ENCODE measurements around the gene GZF1.

Gene GZF1

GRCh38 chr20:23413862-23414422 lies 52.0 kb downstream of the GZF1 start:
- Histone ChIP-seq H3K4me2 (ENCODE audit: low read depth, low read length, poor library complexity, severe bottlenecking) (no peak overlapping the region), H3K36me3 (ENCODE audit: low read length) (no peaks in the 10 kb centered on the region), H3K79me2 (ENCODE audit: insufficient read depth, low read length) (peaks cover 88% of the 10 kb centered on the region), H2AFZ (ENCODE audit: low read depth, low read length, severe bottlenecking) (no peak overlapping the region), H3K4me3 (ENCODE audit: insufficient read depth, low read length, poor library complexity, severe bottlenecking) (no peak overlapping the region), H3F3A (ENCODE audit: insufficient read depth) (no peaks in the 10 kb centered on the region), H3K27me3 (ENCODE audit: low read length) (no peaks in the 10 kb centered on the region), H3K9me3 (ENCODE audit: insufficient read depth, low read length) (no peaks in the 10 kb centered on the region), H3K9ac (ENCODE audit: low read length) (no peak overlapping the region), H4K20me1 (ENCODE audit: low read depth, low read length) (peaks cover 13% of the 10 kb centered on the region; the same call in 1 of the 2 replicates), H3K9me2 (replicated peaks; ENCODE audit: insufficient read depth, low read length) (no peaks in the 10 kb centered on the region), H3K27ac (ENCODE audit: low read depth, low read length) (no peak overlapping the region)
- TF ChIP-seq EZH2phosphoT487 (conservative IDR thresholded peaks at IDR 0.05; ENCODE audit: low read length) (no peak), CTCF (IDR thresholded peaks at IDR 0.05; ENCODE audit: insufficient read depth, low read length, poor library complexity, severe bottlenecking) (no peak)

GRCh38 chr20:23414526-23415188 lies 52.7 kb downstream of the GZF1 start:
- Histone ChIP-seq H3K27ac (ENCODE audit: low read depth, low read length) (no peak overlapping the region), H2AFZ (ENCODE audit: low read depth, low read length, severe bottlenecking) (no peak overlapping the region), H3K79me2 (ENCODE audit: insufficient read depth, low read length) (peaks cover 88% of the 10 kb centered on the region), H4K20me1 (ENCODE audit: low read depth, low read length) (peaks cover 13% of the 10 kb centered on the region; the same call in 1 of the 2 replicates), H3K27me3 (ENCODE audit: low read length) (no peaks in the 10 kb centered on the region), H3K4me3 (ENCODE audit: insufficient read depth, low read length, poor library complexity, severe bottlenecking) (no peak overlapping the region), H3K9me2 (replicated peaks; ENCODE audit: insufficient read depth, low read length) (no peaks in the 10 kb centered on the region), H3K9ac (ENCODE audit: low read length) (no peak overlapping the region), H3K36me3 (ENCODE audit: low read length) (no peaks in the 10 kb centered on the region), H3K9me3 (ENCODE audit: insufficient read depth, low read length) (no peaks in the 10 kb centered on the region), H3F3A (ENCODE audit: insufficient read depth) (no peaks in the 10 kb centered on the region), H3K4me2 (ENCODE audit: low read depth, low read length, poor library complexity, severe bottlenecking) (no peak overlapping the region)
- TF ChIP-seq EZH2phosphoT487 (conservative IDR thresholded peaks at IDR 0.05; ENCODE audit: low read length) (no peak), CTCF (IDR thresholded peaks at IDR 0.05; ENCODE audit: insufficient read depth, low read length, poor library complexity, severe bottlenecking) (no peak)

- no peaks in the 10 kb centered on the region for H3F3A ChIP-seq (ENCODE audit: insufficient read depth)
- H3K27me3 ChIP-seq (ENCODE audit: low read length) = no peaks in the 10 kb centered on the region
- H3K79me2 ChIP-seq (ENCODE audit: insufficient read depth, low read length) = peaks cover 87% of the 10 kb centered on the region
- no peak overlapping the region for H3K4me3 ChIP-seq (ENCODE audit: insufficient read depth, low read length, poor library complexity, severe bottlenecking)
- no peak overlapping the region for H3K9ac ChIP-seq (ENCODE audit: low read length)
- no peak overlapping the region for H3K4me2 ChIP-seq (ENCODE audit: low read depth, low read length, poor library complexity, severe bottlenecking)
- H2AFZ ChIP-seq (ENCODE audit: low read depth, low read length, severe bottlenecking) = no peak overlapping the region
- H4K20me1 ChIP-seq (ENCODE audit: low read depth, low read length) = peaks cover 13% of the 10 kb centered on the region; the same call in 1 of the 2 replicates
- H3K36me3 ChIP-seq (ENCODE audit: low read length) = no peaks in the 10 kb centered on the region
- H3K27ac ChIP-seq (ENCODE audit: low read depth, low read length) = no peak overlapping the region
- TF ChIP-seq CTCF (IDR thresholded peaks at IDR 0.05; ENCODE audit: insufficient read depth, low read length, poor library complexity, severe bottlenecking) (no peak), EZH2phosphoT487 (conservative IDR thresholded peaks at IDR 0.05; ENCODE audit: low read length) (no peak)
- no peaks in the 10 kb centered on the region for H3K9me2 ChIP-seq (replicated peaks; ENCODE audit: insufficient read depth, low read length)
- no peaks in the 10 kb centered on the region for H3K9me3 ChIP-seq (ENCODE audit: insufficient read depth, low read length)
These were observed 53.6 kb downstream of the GZF1 start for GRCh38 chr20:23415555-23415954.
